ENCODE measurements around the gene PLEKHM2.

GRCh38 chr1:15692121-15692682, 8.1 kb downstream of the PLEKHM2 start:
- TF ChIP-seq POLR2A (IDR thresholded peaks at IDR 0.05; ENCODE audit: low read length) = no peak
- TF ChIP-seq GATA1 (IDR thresholded peaks at IDR 0.05; ENCODE audit: low read depth, low read length) = no peak
